Esophagus muscularis mucosa (tissue), 4 donors: ENCODE results near the gene AGBL5.

ENCODE experiments used
- CTCF ChIP-seq, 3 experiments: fragments of 200-600 bp in 2 of 3; fragments of 450-650 bp in 1 of 3; sonication (generic) in 2 of 3; IDR thresholded peaks; one replicate each; pipeline ENCODE4 v1.5.1; 2017 to 2019; ENCODE audit warnings: antibody characterized with exemption in 3 of 3, mild to moderate bottlenecking in 2 of 3, moderate library complexity in 1 of 3
- EP300 ChIP-seq: sonication (generic); formaldehyde crosslinking; IDR thresholded peaks from one replicate; pipeline ENCODE4 v1.6.1; 2017; ENCODE audit warnings: antibody characterized with exemption
- POLR2AphosphoS5 ChIP-seq, 2 donors: sonication (generic); formaldehyde crosslinking; IDR thresholded peaks; one replicate each; pipeline ENCODE4 v1.6.1; 2017; ENCODE audit warnings: antibody characterized with exemption in 2 of 2

DNA sequence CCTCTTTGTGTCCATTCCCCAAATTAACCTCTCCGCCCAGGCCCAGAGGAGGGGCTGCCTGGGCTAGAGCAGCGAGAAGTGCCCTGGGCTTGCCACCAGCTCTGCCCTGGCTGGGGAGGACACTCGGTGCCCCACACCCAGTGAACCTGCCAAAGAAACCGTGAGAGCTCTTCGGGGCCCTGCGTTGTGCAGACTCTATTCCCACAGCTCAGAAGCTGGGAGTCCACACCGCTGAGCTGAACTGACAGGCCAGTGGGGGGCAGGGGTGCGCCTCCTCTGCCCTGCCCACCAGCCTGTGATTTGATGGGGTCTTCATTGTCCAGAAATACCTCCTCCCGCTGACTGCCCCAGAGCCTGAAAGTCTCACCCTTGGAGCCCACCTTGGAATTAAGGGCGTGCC is 48.6 kb downstream of the AGBL5 start:
- TF ChIP-seq CTCF (IDR thresholded peaks at IDR 0.05): no peak
- no peak for TF ChIP-seq POLR2AphosphoS5 (IDR thresholded peaks at IDR 0.05)
- TF ChIP-seq EP300: no peak
